ENCODE measurements around the gene ZFP57.

GRCh38 chr6:29667158-29667557, 13.8 kb downstream of the ZFP57 start:
- no peak for TF ChIP-seq CTCF (IDR thresholded peaks at IDR 0.05; ENCODE audit: low read depth, low read length)
- TF ChIP-seq POLR2A (IDR thresholded peaks at IDR 0.05; ENCODE audit: extremely low read depth, insufficient read length): no peak
